Muscle layer of colon (tissue), 2 donors: ENCODE data around the gene ARL16.

Experiments
- H3K27ac ChIP-seq: one replicate; pipeline ENCODE4 v1.7.0; 2013; ENCODE audit warnings: low read depth, mild to moderate bottlenecking, low read length, moderate library complexity
- H3K27me3 ChIP-seq, 2 donors: one replicate each; pipeline ENCODE4 v1.7.0; 2013; ENCODE audit warnings: low read length in 2 of 2, mild to moderate bottlenecking in 2 of 2; ENCODE audit not compliant: insufficient read depth in 2 of 2, control insufficient read depth in 1 of 2
- H3K36me3 ChIP-seq: one replicate; pipeline ENCODE4 v1.7.0; 2013; ENCODE audit warnings: mild to moderate bottlenecking, low read length; ENCODE audit not compliant: insufficient read depth
- H3K4me1 ChIP-seq: one replicate; pipeline ENCODE4 v1.7.0; 2013; ENCODE audit warnings: mild to moderate bottlenecking, low read length; ENCODE audit not compliant: insufficient read depth
- H3K4me3 ChIP-seq, 2 donors: one replicate each; pipeline ENCODE4 v1.7.0; 2013; ENCODE audit warnings: low read length in 2 of 2, low read depth in 1 of 2, mild to moderate bottlenecking in 1 of 2, moderate library complexity in 1 of 2
- H3K9ac ChIP-seq: one replicate; pipeline ENCODE4 v1.7.0; 2013; ENCODE audit warnings: low read length
- H3K9me3 ChIP-seq: one replicate; pipeline ENCODE4 v1.7.0; 2013; ENCODE audit warnings: mild to moderate bottlenecking, low read length
- donor health status: abdominal sarcoma.
- donor health status: Adenocarcinoma of cecum.

ARL16 gene

DNA sequence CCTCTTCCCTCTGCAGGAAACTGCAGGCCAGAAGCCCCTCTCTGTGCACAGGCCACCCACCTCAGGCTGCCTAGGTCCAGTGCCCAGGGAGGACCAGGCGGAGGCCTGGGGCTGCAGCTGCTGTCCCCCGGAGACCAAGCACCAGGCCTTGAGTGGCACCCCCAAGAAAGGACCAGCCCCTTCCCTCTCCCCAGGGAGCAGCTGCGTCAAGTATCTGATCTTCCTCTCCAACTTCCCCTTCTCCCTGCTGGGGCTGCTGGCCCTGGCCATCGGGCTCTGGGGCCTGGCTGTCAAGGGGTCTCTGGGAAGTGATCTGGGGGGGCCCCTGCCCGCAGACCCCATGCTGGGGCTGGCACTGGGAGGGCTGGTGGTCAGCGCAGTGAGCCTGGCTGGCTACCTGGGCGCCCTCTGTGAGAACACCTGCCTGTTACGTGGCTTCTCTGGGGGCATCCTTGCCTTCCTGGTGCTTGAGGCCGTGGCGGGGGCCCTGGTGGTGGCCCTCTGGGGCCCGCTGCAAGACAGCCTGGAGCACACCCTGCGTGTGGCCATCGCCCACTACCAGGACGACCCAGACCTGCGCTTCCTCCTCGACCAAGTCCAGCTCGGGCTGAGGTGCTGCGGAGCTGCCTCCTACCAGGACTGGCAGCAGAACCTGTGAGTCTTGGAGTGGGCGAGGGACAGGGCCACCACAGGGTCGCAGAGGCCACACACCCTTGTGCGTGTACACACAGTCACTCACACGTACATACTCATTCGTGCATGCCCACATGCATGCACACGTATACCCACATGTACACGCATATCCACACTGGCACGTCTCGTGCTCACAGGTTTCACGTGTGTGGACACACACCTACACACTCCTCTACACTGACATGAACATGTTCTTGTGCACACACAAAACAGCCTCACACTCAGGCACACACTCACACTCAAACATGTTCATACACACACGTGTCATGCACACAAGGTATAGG is 38.3 kb downstream of the ARL16 start:
- Histone ChIP-seq H3K9me3 (no peaks in the 10 kb centered on the region), H3K27me3 (peaks cover 9 to 28% of the 10 kb centered on the region in 2 donors), H3K4me1 (no peaks in the 10 kb centered on the region), H3K27ac (no peak overlapping the region), H3K9ac (no peak overlapping the region), H3K36me3 (no peaks in the 10 kb centered on the region), H3K4me3 (no peak overlapping the region)

DNA sequence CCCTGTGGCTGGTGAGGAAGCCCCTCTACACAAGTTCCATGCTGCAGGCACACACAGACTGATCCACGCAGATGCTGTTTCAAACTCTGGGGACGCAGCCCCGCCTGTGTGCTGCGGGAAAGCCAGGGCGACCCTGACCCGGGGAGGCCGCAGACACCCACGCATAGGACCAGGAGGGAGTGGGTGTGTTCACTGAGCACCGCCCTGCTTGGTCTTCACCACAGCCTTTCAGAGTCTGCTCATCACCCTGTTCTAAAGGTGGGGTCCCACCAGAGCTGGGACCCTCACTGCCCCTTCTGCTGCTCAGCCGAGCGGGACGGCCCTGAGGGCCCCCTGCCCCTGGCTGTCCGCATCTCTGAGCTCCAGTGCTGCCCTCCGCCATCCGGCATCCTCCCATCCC is 39.1 kb downstream of the ARL16 start:
- peaks cover 5 to 20% of the 10 kb centered on the region in 2 donors for H3K27me3 ChIP-seq

DNA sequence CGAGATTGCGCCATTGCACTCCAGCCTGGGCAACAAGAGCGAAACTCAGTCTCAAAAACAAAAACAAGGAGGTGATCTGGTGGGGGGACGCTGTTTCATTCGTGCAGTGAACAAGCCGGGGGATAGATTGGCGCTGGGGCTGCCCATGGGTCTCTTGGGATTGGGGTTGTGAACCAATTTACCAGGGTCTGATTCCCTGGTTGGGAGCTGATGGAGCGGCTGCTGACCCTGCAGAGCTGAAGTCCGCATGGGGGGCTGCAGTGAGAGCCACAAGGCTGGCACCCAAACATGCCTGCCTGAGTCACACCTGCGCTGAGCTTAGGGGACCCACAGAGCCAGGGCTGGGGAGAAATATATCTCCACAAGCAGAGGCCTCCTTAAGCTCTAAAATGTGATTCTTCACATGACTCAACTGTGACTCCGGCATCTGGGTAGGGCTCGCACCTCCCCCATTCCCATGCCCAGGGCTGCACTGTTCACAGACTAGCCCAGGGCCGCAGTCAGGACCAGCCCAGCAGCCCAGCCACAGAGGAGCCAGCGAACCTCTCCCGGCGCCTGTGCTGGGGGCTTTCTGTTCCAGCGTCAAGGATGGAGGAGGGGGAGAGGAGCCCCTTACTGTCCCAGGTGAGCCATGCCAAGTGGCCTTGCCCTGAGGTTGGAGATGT is 41.6 kb downstream of the ARL16 start:
- H3K27ac ChIP-seq, result no peak overlapping the region
- H3K4me3 ChIP-seq, result no peak overlapping the region
- peaks cover 0 to under 1% of the 10 kb centered on the region in 2 donors for H3K27me3 ChIP-seq
- no peaks in the 10 kb centered on the region for H3K9me3 ChIP-seq
- H3K36me3 ChIP-seq, result no peaks in the 10 kb centered on the region
- no peak overlapping the region for H3K9ac ChIP-seq
- H3K4me1 ChIP-seq, result no peaks in the 10 kb centered on the region

More for the DNA sequence above, 39.1 kb downstream of the ARL16 start:
- Histone ChIP-seq H3K9me3 (no peaks in the 10 kb centered on the region), H3K4me3 (no peak overlapping the region), H3K27ac (no peak overlapping the region), H3K4me1 (no peaks in the 10 kb centered on the region), H3K9ac (no peak overlapping the region), H3K36me3 (no peaks in the 10 kb centered on the region)

DNA sequence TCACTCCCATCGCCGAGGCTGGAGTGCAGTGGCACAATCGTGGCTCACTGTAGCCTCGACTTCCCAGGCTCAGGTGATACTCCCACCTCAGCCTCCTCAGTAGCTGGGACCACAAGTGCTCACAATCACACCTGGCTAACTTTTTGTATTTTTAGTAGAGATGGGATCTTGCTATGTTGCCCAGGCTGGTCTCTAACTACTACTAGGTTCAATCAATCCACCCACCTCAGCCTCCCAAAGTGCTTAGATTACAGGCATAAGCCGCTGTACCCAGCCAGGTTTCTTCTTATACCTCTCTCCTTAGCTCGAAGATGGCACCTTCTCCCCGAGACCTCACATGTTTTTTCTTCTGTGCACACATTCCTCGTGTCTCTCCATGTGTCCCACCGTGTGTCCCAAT is 43.6 kb downstream of the ARL16 start:
- Histone ChIP-seq H3K4me1 (peaks cover 13% of the 10 kb centered on the region), H3K9ac (no peak overlapping the region), H3K9me3 (no peaks in the 10 kb centered on the region), H3K36me3 (no peaks in the 10 kb centered on the region), H3K4me3 (no peak overlapping the region), H3K27ac (no peak overlapping the region), H3K27me3 (no peaks in the 10 kb centered on the region)

DNA sequence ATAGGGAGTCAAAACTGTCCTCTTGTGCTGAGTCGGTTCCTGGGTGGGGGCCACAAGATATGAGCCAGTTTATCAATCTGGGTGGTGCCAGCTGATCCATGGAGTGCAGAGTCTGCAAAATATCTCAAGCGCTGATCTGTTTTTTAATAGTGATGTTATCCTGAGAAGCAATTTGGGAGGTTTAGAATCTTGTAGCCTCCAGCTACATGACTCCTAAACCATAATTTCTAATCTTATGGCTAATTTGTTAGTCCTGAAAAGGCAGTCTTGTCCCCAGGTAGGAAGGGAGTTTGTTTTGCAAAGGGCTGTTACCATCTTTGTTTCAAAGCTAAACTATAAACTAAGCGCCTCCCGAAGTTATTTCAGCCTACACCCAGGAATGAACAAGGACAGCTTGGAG is 44.9 kb downstream of the ARL16 start:
- Histone ChIP-seq H3K9me3 (no peaks in the 10 kb centered on the region), H3K27me3 (no peaks in the 10 kb centered on the region), H3K9ac (no peak overlapping the region), H3K27ac (no peak overlapping the region), H3K4me1 (peaks cover 17% of the 10 kb centered on the region), H3K4me3 (no peak overlapping the region), H3K36me3 (no peaks in the 10 kb centered on the region)

DNA sequence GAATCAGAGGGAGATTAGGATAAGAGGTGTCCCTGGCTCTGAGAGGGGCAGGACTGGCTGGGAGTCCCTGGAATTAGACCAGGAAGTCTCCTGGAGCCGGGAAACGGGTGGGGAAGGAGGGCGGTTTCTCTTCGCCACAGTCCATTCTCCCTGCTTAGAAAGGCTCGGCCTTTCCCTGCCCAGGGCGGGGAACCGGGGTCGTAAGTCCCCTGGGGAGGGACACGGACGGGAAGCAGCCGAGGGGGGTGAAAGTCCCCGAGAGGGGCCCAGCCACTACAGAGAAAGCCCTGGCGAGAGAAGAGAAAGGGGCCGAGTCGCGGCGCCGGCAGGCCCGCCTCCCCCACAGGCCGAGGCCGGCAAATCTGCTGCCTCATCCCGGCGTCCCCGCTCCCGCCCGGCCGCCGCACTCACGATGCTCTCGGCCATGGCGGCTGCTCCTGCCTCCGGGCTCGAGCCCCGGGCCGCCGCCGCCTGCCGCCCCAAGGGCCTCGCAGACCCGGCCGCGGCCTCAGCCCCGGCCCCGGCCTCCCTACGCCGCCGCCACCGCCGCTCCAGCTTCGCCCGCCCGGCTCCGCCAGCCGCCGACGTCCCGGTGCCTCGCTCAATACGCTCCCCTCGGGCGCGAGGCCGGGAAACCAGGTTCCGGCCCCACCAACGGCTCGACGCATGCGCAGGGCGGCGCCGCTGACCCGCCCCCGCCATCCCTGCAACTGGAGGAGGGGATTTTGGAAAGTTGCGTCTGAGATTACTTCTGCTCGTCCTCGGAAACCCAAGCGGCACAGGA is 46.9 kb downstream of the ARL16 start, which contains the start of the genes NPLOC4 and TSPAN10:
NPLOC4 (minus strand) TSS at position 608 of the 784 bp plus-strand sequence; CDS start at position 426, 182 bp downstream.
TSPAN10 (plus strand) TSS at position 692 of the 784 bp plus-strand sequence. CDS start 5,217 bp downstream, outside the sequence.
- H3K9ac ChIP-seq, result peak within 1 kb of the TSS; percentile 87
- H3K36me3 ChIP-seq, result no peaks in the 10 kb centered on the region
- H3K4me1 ChIP-seq, result peaks cover 17% of the 10 kb centered on the region
- peak within 1 kb of the TSS; percentile 87 for H3K27ac ChIP-seq
- H3K27me3 ChIP-seq, result no peaks in the 10 kb centered on the region
- H3K9me3 ChIP-seq, result no peaks in the 10 kb centered on the region
- peak within 1 kb of the TSS; percentile 59 to 85 for H3K4me3 ChIP-seq

DNA sequence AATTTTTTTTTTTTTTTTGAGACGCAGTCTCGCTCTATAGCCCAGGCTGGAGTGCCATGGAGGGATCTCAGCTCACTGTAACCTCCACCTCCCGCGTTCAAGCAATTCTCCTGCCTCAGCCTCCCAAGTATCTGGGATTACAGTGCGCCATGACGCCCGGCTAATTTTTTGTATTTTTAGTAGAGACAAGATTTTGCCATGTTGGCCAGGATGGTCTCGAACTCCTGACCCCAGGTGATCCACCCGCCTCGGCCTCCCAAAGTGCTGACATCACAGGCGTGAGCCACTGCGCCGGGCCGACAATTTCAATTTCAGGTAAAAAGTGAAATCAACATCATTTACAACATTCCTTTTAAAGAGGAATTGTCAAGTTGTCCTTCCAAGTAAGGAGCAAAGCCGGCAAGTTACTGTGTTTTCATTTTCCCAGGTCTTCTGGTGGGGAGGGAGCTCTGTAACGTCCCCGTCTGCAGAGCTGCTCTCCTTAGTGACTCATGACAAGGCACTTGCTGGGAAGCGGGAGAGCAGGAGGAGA is 47.6 kb downstream of the ARL16 start:
- H3K4me1 ChIP-seq, result peaks cover 17% of the 10 kb centered on the region

DNA sequence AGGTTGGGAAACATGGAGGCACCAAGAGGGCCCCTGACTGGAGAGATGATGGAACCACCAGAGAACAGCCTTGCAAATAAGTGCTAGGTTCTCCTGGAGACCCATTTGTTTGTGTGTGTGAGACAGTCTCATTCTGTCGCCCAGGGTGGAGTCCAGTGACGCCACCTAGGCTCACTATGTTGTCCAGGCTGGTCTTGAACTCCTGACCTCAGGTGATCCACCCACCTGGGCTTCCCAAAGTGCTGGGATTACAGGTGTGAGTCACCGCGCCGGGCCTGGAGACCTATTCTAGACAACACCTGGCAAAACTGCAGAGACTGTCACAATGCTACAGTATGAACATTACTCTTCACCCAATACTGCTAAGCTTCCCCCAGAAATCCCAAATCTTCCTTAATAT is 48.2 kb downstream of the ARL16 start:
- no peaks in the 10 kb centered on the region for H3K9me3 ChIP-seq
- no peaks in the 10 kb centered on the region for H3K27me3 ChIP-seq
- H3K36me3 ChIP-seq, result no peaks in the 10 kb centered on the region
- peaks cover 17% of the 10 kb centered on the region for H3K4me1 ChIP-seq
- no peak overlapping the region for H3K27ac ChIP-seq
- peak overlapping the region in 1 of 2 donors; percentile 85 for H3K4me3 ChIP-seq
- peak overlapping the region; percentile 87 for H3K9ac ChIP-seq

More for the DNA sequence above, 47.6 kb downstream of the ARL16 start:
- Histone ChIP-seq H3K27ac (peak overlapping the region; percentile 87), H3K9me3 (no peaks in the 10 kb centered on the region), H3K4me3 (peak overlapping the region; percentile 59 to 85), H3K9ac (peak overlapping the region; percentile 87), H3K36me3 (no peaks in the 10 kb centered on the region), H3K27me3 (no peaks in the 10 kb centered on the region)

DNA sequence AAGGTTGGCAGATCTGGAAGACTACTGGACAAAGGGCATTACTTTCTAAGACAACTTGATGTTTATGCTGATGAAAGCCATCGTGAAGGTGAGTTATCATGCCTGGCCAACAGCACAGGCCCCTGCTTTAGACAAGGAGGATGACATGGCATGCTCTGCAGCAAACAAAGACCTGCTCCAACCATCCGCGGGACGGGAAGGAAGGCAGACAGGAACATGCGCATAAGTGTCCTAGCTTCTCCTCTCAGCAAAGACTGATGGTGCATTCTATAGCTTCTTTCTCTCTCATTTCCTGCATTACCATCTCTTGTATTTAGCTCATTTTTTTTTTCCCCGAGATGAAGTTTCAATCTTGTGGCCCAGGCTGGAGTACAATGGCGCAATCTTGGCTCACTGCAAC is 52.1 kb downstream of the ARL16 start:
- H3K9ac ChIP-seq, result no peak overlapping the region
- peaks cover 6% of the 10 kb centered on the region for H3K36me3 ChIP-seq
- H3K9me3 ChIP-seq, result no peaks in the 10 kb centered on the region
- no peak overlapping the region for H3K4me3 ChIP-seq
- H3K27me3 ChIP-seq, result no peaks in the 10 kb centered on the region
- H3K4me1 ChIP-seq, result peaks cover 17% of the 10 kb centered on the region
- no peak overlapping the region for H3K27ac ChIP-seq
